Mesodermal cell (in vitro differentiated cells): ENCODE data around the gene SH3GLB1. TPM values are rescaled to one million over a fixed set of nuclear protein-coding genes. Genes with fewer than 3 reads are reported as not detected.
"Not testable (repeated sequence)": the region's sequence is repeated elsewhere in the genome, so short reads cannot be mapped to it uniquely, and the experiment has no call there.

Experiments
- H3K27ac ChIP-seq: 2 replicates; pipeline ENCODE4 v1.7.0; 2013; ENCODE audit warnings: mild to moderate bottlenecking, low read depth, low read length, moderate library complexity; ENCODE audit not compliant: severe bottlenecking
- H3K36me3 ChIP-seq: 2 replicates; pipeline ENCODE4 v1.7.1; 2013; ENCODE audit warnings: mild to moderate bottlenecking, low read length, moderate library complexity; ENCODE audit not compliant: control insufficient read depth, insufficient read depth
- H3K4me1 ChIP-seq: one replicate; pipeline ENCODE4 v1.7.1; 2013; ENCODE audit warnings: mild to moderate bottlenecking, low read length; ENCODE audit not compliant: insufficient read depth, control insufficient read depth, poor library complexity, severe bottlenecking
- H3K4me3 ChIP-seq: 2 replicates; pipeline ENCODE4 v1.7.0; 2013; ENCODE audit warnings: low read length, control low read depth, mild to moderate bottlenecking; ENCODE audit not compliant: insufficient read depth, poor library complexity, severe bottlenecking; ENCODE audit errors: extremely low read depth
- H3K9me3 ChIP-seq: 2 replicates; pipeline ENCODE4 v1.7.1; 2013; ENCODE audit warnings: mild to moderate bottlenecking, low read length, moderate library complexity; ENCODE audit not compliant: control insufficient read depth
- WGBS, 2 experiments: methylation state at CpG; one replicate each; pipeline ENCODE4 v1.1.5; 2013; ENCODE audit warnings: missing lambda C conversion rate in 2 of 2; ENCODE audit not compliant: insufficient coverage in 2 of 2; 5-methylcytosine and 5-hydroxymethylcytosine counted together
- polyA plus RNA-seq, 2 experiments: library from polyadenylated mRNA; stranded (reverse); fragments of 50-300 nt; gene quantifications; one replicate each; pipeline ENCODE4 v1.2.3, GENCODE V29; 2013

The SH3GLB1 gene
- 102 TPM for polyA plus RNA-seq (2013, experiment 1 of 2)
- polyA plus RNA-seq (2013, experiment 2 of 2): 96.4 TPM

DNA sequence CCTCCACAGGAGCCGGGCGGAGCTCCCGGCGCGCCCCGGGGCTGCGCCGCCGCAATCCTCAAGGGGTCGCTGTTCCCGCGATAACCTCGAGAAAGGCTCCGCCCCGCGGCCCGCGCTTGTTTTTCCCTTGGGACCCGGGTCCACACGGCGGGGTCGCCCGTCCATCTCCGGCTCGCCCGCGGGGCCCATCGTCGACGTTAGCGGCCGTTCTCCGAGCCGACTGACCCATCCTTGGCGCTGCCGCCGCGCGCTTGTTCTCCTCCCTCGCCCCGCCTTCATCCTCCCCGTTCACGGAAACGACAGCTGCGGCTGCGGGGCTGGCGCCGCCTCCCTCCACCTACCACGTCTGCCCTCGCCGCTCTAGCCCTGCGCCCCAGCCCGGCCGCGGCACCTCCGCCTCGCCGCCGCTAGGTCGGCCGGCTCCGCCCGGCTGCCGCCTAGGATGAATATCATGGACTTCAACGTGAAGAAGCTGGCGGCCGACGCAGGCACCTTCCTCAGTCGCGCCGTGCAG is at the start of gene SH3GLB1:
SH3GLB1 (plus strand) TSS at position 119 of the 514 bp plus-strand sequence; CDS start at position 443, 324 bp downstream.
- H3K36me3 ChIP-seq: peaks cover 11% of the 10 kb centered on the region
- H3K4me3 ChIP-seq: peak within 1 kb of the TSS; percentile 93
- WGBS, 2 experiments: 0 to 1% methylated on average over 66 to 67 of the region's 71 CpGs
- H3K27ac ChIP-seq: peak within 1 kb of the TSS; percentile 88
- H3K9me3 ChIP-seq: no peaks in the 10 kb centered on the region
- H3K4me1 ChIP-seq: peaks cover 6% of the 10 kb centered on the region

DNA sequence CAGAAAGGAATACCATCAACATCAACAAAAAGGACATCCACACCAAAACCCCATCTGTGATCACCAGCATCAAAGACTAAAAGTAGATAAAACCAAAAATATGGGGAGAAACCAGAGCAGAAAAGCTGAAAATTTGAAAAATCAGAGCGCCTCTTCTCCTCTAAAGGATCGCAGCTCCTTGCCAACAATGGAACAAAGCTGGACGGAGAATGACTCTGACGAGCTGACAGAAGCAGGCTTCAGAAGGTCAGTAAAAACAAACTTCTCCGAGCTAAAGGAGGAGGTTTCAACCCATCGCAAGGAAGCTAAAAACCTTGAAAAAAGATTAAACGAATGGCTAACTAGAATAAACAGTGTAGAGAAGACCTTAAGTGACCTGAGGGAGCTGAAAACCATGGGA is 46.0 kb upstream of the SH3GLB1 start:
- H3K4me3 ChIP-seq, H3K4me1 ChIP-seq, H3K27ac ChIP-seq, H3K36me3 ChIP-seq, H3K9me3 ChIP-seq: not testable (repeated sequence)
- WGBS, 2 experiments: 88 to 90% methylated on average over 6 to 7 of the region's 7 CpGs

DNA sequence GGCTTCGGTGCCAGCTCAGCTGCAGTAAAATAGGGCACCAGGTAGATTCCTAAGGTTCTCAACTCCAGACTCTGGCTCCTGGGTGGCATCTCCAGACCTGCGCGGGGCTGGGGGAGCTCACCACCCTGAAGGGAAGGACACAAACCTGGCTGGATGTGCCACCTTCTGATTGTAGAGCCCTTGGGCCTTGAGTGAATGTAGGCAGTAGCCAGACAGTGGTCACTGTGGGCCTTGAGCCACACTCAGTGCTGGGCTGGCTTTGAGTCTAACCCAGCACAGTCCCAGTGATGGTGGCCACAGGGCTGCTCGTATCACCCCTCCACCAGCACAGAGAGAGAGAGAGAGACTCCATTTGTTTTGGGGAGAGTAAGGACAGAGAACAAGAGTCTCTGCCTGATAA is 38.0 kb upstream of the SH3GLB1 start:
- Histone ChIP-seq H3K36me3 (no peaks in the 10 kb centered on the region), H3K4me3 (no peak overlapping the region), H3K4me1 (peaks cover 13% of the 10 kb centered on the region), H3K27ac (peak overlapping the region; percentile 60), H3K9me3 (no peaks in the 10 kb centered on the region)
- 100% methylated on average over 3 of the region's 4 CpGs for WGBS, 2 experiments

DNA sequence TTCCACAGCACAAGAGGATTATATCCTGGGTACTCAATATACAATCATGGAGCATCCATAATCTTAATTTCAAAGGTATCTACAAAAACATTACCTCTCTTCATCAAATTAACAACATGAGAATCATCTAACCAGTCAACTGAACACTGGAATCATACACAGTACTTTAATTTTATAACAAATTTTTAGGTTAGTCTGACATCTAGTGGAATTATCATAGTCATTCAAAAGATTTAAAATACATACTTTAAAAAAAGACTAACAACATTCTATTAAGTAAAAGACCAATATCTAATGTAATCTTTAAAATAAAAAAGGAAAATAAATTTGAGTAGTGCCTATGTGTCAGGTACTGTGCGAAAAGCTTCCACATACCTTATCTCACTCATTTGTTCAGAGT is 16.8 kb upstream of the SH3GLB1 start:
- WGBS, 2 experiments: no CpG with 5 or more reads among the region's 1 CpG
- Histone ChIP-seq H3K36me3 (no peaks in the 10 kb centered on the region), H3K27ac (no peak overlapping the region), H3K4me3 (no peak overlapping the region), H3K9me3 (no peaks in the 10 kb centered on the region), H3K4me1 (no peaks in the 10 kb centered on the region)

DNA sequence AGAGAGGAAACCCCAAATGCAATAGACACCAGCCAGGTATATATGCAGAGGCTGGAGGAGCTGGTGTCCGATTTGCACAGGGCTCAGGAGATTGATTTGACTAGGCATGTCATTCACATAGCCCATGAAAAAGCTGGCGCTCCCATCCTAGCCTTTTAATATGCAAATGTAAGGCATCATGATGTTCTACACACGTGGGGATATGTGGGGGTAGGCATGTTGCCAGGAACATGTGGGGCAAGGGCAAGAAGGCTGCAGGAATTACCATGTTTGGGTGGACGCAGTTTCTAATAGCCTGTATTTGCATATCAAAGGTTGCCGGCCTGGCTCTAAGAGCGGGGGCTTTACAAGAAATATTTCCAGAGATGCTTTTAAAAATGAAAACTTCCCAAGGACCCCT is 11.7 kb upstream of the SH3GLB1 start:
- no peak overlapping the region for H3K27ac ChIP-seq
- no peaks in the 10 kb centered on the region for H3K9me3 ChIP-seq
- H3K4me3 ChIP-seq: no peak overlapping the region
- H3K36me3 ChIP-seq: no peaks in the 10 kb centered on the region
- H3K4me1 ChIP-seq: peaks cover 8% of the 10 kb centered on the region
- WGBS, 2 experiments: 46 to 54% methylated on average over 4 to 5 of the region's 6 CpGs

DNA sequence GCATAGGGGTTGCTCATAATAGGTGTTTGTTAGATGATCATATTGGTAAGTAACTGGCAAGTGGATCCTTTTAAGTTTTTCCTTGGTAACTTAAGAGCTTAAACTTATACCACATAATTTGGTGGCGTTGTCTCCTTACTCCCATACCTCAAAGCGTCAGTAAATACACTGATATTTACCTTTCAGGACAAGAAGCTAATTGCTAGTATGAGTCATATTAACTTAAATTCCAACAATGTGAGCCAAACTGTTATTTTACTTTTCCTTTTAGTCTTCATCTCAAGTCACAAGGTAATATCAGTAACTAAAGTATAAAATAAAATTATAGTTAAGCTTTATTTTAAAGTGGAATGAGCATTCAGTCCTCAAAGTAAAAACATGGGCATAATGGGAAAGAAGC is 9.0 kb upstream of the SH3GLB1 start:
- Histone ChIP-seq H3K9me3 (no peaks in the 10 kb centered on the region), H3K27ac (no peak overlapping the region), H3K4me3 (no peak overlapping the region), H3K36me3 (no peaks in the 10 kb centered on the region), H3K4me1 (peaks cover 8% of the 10 kb centered on the region)
- WGBS, 2 experiments: no CpG with 5 or more reads among the region's 2 CpGs

DNA sequence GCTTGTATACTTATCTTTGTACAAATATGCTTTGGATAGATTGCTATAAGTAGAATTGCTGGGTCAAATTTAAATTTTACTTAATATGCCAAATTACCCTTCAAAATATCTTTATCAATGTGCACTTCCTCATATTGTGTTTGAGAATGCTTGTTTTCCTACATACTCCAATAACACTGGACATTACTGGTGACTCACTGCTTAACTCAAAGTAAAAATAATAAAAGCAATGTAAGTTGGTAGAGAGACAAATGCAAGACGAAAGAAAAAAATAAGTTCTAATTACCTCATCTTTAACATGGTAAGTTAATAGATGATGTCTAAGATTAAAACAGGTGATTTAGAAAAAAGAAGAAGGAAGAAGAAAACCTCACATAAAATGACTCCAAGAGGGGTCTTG is 7.9 kb upstream of the SH3GLB1 start:
- no peaks in the 10 kb centered on the region for H3K9me3 ChIP-seq
- peaks cover 8% of the 10 kb centered on the region for H3K4me1 ChIP-seq
- H3K36me3 ChIP-seq: no peaks in the 10 kb centered on the region
- no peak overlapping the region for H3K27ac ChIP-seq
- no peak overlapping the region for H3K4me3 ChIP-seq
- WGBS, 2 experiments: no CpG with 5 or more reads among the region's 1 CpG

DNA sequence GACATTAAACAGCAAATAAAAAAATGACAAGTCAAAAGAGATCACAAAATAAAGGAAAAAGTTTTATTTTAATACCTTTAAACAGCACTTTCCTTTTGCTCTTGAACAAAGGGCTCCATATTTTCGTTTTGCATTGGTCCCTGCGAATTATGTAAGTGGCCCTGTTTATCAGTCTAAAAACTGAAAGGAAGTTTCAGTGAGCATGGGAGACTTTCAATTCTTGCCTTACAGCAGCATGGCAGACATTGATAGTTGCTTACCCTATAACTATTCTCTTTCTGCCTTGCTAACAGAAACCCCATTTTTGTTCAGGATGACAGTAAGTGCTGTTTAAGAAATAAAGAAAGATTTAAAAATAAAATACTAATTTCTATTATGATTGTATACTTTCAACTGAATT is 5.2 kb upstream of the SH3GLB1 start:
- Histone ChIP-seq H3K27ac (no peak overlapping the region), H3K4me1 (peaks cover 8% of the 10 kb centered on the region), H3K4me3 (no peak overlapping the region), H3K36me3 (no peaks in the 10 kb centered on the region), H3K9me3 (no peaks in the 10 kb centered on the region)
- WGBS, 2 experiments: 100% methylated on average over 2 of the region's 2 CpGs; no CpG with 5 or more reads in 1 of the 2 experiments

DNA sequence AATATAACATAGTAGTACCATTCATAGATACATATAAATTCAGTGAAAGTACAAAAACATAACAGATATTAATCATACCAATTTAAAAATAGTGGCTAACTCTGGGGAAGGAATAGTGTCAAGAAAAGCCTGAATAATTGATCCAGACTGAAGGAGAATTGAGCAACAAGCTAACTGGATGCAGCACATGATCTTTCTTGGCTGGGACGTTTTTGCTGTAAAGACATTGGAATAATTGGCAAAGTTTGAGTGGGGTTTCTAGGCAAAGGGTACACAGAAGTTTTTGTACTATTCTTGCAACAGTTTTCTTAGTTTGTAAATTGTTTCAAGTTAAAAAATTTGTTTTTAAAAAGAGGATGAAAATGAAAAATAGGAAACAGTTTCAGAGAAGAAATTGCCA is 2.6 kb upstream of the SH3GLB1 start:
- WGBS, 2 experiments: 71 to 73% methylated on average over 1 of the region's 1 CpG
- no peaks in the 10 kb centered on the region for H3K4me1 ChIP-seq
- H3K27ac ChIP-seq: no peak overlapping the region
- H3K36me3 ChIP-seq: no peaks in the 10 kb centered on the region
- no peaks in the 10 kb centered on the region for H3K9me3 ChIP-seq
- no peak overlapping the region for H3K4me3 ChIP-seq

DNA sequence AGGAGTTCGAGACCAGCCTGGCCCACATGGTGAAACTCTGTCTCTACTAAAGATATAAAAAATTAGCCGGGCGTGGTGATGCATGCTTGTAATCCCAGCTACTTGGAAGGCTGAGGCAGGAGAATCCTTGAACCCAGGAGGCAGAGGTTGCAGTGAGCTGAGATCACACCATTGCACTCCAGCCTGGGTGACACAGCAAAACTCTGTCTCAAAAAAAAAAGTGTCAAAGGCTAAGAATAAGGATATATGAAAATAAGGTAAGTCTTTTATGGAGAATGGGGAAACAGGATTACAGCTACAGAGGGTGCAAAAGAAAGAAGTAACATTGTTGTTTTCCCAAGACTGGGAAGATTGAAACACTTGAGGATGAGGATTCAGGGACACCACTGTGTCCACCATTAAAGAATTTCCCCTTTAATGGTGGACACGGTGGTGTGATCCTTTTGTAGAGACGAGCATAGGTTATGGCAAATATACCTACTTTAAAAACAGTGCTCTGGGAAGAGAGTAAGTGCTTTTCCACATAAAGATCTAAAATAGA is 1.4 kb upstream of the SH3GLB1 start:
- H3K36me3 ChIP-seq: peaks cover 11% of the 10 kb centered on the region
- not testable (repeated sequence) for H3K4me1 ChIP-seq, H3K9me3 ChIP-seq, H3K27ac ChIP-seq, H3K4me3 ChIP-seq
- 96 to 100% methylated on average over 2 to 3 of the region's 5 CpGs for WGBS, 2 experiments

DNA sequence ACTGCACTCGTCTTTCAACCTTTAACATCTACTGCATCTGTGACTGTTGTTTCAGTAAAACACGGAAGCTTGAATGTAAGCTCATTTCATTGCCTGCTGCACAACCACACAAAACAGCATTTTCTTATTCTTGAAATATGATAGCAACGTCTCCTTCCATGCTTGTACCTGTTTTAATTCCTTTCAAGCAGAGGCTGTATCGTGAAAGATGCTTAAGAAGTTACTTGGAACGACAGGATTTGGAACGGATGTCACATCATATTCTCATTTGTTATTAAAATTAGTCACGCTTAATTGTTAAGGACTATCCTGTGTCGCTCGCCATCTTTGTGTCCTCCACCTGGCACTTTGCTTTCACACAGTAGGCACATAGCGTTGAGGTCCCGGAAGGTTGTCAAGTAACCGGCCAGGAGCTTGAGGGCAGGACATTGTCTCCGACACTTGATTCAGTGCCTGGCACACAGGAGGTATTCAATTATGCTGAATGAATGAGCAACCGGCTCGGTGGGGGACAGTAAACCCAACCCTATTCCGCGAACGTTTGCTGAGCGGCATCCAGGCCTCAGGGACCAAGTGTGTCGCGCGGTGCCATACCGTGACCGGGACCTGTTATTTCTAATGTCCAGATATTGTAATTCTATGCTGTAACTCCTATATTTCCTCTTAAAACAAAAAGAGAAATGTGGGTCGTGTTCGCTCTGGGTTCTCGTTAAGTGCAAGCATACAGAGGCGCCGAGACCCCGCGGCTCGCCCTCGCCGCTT is 499 bp upstream of the SH3GLB1 start:
- Histone ChIP-seq H3K4me3 (peak overlapping the region; percentile 93), H3K27ac (peak overlapping the region; percentile 88), H3K9me3 (no peaks in the 10 kb centered on the region), H3K4me1 (peaks cover under 1% of the 10 kb centered on the region), H3K36me3 (peaks cover 11% of the 10 kb centered on the region)
- 22 to 24% methylated on average over 22 to 26 of the region's 34 CpGs for WGBS, 2 experiments
